ENCODE results near the gene SWSAP1. TPM values are rescaled to one million over a fixed set of nuclear protein-coding genes. Genes with fewer than 3 reads are reported as not detected.

SWSAP1 gene
- total RNA-seq, 1 experiment from 2014 or later = 3.0 TPM

DNA sequence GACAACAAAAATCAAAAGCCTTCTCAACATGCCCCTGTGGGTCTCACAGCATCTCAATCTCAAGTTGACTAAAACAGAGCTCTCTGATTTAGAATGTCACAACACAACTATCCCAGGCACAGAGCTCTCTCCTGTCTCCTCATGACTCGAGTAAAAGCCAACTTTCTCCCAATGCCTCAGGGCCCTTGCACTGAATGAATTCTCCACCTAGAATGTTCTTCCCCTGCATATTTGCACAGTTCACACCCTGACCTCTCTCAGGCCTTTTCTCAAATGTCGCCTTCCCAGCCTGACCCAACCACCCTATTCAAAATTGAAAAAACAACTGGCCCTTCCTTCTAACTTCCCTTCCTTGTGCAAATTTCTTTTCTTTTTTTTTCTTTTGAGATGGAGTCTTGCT, 3.7 kb upstream of the SWSAP1 start:
- Mint-ChIP-seq H3K36me3 (peaks cover 3% of the 10 kb centered on the region; the same call in 1 of the 2 replicates), H3K4me3 (no peak overlapping the region), H3K27ac (no peak overlapping the region), H3K9me3 (no peaks in the 10 kb centered on the region), H3K27me3 (ENCODE audit: low read depth) (no peaks in the 10 kb centered on the region), H3K4me1 (peaks cover 4% of the 10 kb centered on the region; the same call in 1 of the 2 replicates)
- no peak for TF ChIP-seq IRF2 (CRISPR knock-in tag; IDR thresholded peaks at IDR 0.05; ENCODE audit: borderline replicate concordance, low read depth)
- no peak for TF ChIP-seq JUN (CRISPR knock-in tag; IDR thresholded peaks at IDR 0.05)
- no peak for TF ChIP-seq GTF2I (CRISPR knock-in tag; conservative IDR thresholded peaks at IDR 0.05)
- TF ChIP-seq, protein P1, sequence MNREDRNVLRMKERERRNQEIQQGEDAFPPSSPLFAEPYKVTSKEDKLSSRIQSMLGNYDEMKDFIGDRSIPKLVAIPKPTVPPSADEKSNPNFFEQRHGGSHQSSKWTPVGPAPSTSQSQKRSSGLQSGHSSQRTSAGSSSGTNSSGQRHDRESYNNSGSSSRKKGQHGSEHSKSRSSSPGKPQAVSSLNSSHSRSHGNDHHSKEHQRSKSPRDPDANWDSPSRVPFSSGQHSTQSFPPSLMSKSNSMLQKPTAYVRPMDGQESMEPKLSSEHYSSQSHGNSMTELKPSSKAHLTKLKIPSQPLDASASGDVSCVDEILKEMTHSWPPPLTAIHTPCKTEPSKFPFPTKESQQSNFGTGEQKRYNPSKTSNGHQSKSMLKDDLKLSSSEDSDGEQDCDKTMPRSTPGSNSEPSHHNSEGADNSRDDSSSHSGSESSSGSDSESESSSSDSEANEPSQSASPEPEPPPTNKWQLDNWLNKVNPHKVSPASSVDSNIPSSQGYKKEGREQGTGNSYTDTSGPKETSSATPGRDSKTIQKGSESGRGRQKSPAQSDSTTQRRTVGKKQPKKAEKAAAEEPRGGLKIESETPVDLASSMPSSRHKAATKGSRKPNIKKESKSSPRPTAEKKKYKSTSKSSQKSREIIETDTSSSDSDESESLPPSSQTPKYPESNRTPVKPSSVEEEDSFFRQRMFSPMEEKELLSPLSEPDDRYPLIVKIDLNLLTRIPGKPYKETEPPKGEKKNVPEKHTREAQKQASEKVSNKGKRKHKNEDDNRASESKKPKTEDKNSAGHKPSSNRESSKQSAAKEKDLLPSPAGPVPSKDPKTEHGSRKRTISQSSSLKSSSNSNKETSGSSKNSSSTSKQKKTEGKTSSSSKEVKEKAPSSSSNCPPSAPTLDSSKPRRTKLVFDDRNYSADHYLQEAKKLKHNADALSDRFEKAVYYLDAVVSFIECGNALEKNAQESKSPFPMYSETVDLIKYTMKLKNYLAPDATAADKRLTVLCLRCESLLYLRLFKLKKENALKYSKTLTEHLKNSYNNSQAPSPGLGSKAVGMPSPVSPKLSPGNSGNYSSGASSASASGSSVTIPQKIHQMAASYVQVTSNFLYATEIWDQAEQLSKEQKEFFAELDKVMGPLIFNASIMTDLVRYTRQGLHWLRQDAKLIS (CRISPR knock-in tag; IDR thresholded peaks at IDR 0.05; ENCODE audit: borderline replicate concordance) = no peak
- TF ChIP-seq, protein P2, sequence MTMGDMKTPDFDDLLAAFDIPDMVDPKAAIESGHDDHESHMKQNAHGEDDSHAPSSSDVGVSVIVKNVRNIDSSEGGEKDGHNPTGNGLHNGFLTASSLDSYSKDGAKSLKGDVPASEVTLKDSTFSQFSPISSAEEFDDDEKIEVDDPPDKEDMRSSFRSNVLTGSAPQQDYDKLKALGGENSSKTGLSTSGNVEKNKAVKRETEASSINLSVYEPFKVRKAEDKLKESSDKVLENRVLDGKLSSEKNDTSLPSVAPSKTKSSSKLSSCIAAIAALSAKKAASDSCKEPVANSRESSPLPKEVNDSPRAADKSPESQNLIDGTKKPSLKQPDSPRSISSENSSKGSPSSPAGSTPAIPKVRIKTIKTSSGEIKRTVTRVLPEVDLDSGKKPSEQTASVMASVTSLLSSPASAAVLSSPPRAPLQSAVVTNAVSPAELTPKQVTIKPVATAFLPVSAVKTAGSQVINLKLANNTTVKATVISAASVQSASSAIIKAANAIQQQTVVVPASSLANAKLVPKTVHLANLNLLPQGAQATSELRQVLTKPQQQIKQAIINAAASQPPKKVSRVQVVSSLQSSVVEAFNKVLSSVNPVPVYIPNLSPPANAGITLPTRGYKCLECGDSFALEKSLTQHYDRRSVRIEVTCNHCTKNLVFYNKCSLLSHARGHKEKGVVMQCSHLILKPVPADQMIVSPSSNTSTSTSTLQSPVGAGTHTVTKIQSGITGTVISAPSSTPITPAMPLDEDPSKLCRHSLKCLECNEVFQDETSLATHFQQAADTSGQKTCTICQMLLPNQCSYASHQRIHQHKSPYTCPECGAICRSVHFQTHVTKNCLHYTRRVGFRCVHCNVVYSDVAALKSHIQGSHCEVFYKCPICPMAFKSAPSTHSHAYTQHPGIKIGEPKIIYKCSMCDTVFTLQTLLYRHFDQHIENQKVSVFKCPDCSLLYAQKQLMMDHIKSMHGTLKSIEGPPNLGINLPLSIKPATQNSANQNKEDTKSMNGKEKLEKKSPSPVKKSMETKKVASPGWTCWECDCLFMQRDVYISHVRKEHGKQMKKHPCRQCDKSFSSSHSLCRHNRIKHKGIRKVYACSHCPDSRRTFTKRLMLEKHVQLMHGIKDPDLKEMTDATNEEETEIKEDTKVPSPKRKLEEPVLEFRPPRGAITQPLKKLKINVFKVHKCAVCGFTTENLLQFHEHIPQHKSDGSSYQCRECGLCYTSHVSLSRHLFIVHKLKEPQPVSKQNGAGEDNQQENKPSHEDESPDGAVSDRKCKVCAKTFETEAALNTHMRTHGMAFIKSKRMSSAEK (CRISPR knock-in tag; IDR thresholded peaks at IDR 0.05; ENCODE audit: borderline replicate concordance) = no peak
- TF ChIP-seq, protein P3, sequence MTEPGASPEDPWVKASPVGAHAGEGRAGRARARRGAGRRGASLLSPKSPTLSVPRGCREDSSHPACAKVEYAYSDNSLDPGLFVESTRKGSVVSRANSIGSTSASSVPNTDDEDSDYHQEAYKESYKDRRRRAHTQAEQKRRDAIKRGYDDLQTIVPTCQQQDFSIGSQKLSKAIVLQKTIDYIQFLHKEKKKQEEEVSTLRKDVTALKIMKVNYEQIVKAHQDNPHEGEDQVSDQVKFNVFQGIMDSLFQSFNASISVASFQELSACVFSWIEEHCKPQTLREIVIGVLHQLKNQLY (CRISPR knock-in tag; IDR thresholded peaks at IDR 0.05) = no peak
- TF ChIP-seq TCF7 (CRISPR knock-in tag; IDR thresholded peaks at IDR 0.05; ENCODE audit: low read depth) = no peak
- no peak for TF ChIP-seq HMGA2 (CRISPR knock-in tag; IDR thresholded peaks at IDR 0.05)
- TF ChIP-seq, protein P4, sequence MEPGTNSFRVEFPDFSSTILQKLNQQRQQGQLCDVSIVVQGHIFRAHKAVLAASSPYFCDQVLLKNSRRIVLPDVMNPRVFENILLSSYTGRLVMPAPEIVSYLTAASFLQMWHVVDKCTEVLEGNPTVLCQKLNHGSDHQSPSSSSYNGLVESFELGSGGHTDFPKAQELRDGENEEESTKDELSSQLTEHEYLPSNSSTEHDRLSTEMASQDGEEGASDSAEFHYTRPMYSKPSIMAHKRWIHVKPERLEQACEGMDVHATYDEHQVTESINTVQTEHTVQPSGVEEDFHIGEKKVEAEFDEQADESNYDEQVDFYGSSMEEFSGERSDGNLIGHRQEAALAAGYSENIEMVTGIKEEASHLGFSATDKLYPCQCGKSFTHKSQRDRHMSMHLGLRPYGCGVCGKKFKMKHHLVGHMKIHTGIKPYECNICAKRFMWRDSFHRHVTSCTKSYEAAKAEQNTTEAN (CRISPR knock-in tag; IDR thresholded peaks at IDR 0.05) = no peak
- TF ChIP-seq, protein P5, sequence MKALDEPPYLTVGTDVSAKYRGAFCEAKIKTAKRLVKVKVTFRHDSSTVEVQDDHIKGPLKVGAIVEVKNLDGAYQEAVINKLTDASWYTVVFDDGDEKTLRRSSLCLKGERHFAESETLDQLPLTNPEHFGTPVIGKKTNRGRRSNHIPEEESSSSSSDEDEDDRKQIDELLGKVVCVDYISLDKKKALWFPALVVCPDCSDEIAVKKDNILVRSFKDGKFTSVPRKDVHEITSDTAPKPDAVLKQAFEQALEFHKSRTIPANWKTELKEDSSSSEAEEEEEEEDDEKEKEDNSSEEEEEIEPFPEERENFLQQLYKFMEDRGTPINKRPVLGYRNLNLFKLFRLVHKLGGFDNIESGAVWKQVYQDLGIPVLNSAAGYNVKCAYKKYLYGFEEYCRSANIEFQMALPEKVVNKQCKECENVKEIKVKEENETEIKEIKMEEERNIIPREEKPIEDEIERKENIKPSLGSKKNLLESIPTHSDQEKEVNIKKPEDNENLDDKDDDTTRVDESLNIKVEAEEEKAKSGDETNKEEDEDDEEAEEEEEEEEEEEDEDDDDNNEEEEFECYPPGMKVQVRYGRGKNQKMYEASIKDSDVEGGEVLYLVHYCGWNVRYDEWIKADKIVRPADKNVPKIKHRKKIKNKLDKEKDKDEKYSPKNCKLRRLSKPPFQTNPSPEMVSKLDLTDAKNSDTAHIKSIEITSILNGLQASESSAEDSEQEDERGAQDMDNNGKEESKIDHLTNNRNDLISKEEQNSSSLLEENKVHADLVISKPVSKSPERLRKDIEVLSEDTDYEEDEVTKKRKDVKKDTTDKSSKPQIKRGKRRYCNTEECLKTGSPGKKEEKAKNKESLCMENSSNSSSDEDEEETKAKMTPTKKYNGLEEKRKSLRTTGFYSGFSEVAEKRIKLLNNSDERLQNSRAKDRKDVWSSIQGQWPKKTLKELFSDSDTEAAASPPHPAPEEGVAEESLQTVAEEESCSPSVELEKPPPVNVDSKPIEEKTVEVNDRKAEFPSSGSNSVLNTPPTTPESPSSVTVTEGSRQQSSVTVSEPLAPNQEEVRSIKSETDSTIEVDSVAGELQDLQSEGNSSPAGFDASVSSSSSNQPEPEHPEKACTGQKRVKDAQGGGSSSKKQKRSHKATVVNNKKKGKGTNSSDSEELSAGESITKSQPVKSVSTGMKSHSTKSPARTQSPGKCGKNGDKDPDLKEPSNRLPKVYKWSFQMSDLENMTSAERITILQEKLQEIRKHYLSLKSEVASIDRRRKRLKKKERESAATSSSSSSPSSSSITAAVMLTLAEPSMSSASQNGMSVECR (CRISPR knock-in tag; IDR thresholded peaks at IDR 0.05; ENCODE audit: borderline replicate concordance) = no peak
- no peak for TF ChIP-seq TP53 (CRISPR knock-in tag; IDR thresholded peaks at IDR 0.05)
- TF ChIP-seq, protein P6, sequence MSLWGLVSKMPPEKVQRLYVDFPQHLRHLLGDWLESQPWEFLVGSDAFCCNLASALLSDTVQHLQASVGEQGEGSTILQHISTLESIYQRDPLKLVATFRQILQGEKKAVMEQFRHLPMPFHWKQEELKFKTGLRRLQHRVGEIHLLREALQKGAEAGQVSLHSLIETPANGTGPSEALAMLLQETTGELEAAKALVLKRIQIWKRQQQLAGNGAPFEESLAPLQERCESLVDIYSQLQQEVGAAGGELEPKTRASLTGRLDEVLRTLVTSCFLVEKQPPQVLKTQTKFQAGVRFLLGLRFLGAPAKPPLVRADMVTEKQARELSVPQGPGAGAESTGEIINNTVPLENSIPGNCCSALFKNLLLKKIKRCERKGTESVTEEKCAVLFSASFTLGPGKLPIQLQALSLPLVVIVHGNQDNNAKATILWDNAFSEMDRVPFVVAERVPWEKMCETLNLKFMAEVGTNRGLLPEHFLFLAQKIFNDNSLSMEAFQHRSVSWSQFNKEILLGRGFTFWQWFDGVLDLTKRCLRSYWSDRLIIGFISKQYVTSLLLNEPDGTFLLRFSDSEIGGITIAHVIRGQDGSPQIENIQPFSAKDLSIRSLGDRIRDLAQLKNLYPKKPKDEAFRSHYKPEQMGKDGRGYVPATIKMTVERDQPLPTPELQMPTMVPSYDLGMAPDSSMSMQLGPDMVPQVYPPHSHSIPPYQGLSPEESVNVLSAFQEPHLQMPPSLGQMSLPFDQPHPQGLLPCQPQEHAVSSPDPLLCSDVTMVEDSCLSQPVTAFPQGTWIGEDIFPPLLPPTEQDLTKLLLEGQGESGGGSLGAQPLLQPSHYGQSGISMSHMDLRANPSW (CRISPR knock-in tag; conservative IDR thresholded peaks at IDR 0.05; ENCODE audit: low read depth) = no peak
- TF ChIP-seq FOXJ3 (CRISPR knock-in tag; IDR thresholded peaks at IDR 0.05; ENCODE audit: borderline replicate concordance) = no peak
- no peak for TF ChIP-seq ZBTB21 (CRISPR knock-in tag; IDR thresholded peaks at IDR 0.05; ENCODE audit: borderline replicate concordance)
- TF ChIP-seq, protein P7, sequence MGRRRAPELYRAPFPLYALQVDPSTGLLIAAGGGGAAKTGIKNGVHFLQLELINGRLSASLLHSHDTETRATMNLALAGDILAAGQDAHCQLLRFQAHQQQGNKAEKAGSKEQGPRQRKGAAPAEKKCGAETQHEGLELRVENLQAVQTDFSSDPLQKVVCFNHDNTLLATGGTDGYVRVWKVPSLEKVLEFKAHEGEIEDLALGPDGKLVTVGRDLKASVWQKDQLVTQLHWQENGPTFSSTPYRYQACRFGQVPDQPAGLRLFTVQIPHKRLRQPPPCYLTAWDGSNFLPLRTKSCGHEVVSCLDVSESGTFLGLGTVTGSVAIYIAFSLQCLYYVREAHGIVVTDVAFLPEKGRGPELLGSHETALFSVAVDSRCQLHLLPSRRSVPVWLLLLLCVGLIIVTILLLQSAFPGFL (CRISPR knock-in tag; IDR thresholded peaks at IDR 0.05; ENCODE audit: borderline replicate concordance) = no peak
- no peak for TF ChIP-seq ETV6 (CRISPR knock-in tag; IDR thresholded peaks at IDR 0.05)
- no peak for TF ChIP-seq ESRRA (CRISPR knock-in tag; IDR thresholded peaks at IDR 0.05; ENCODE audit: borderline replicate concordance)
- no peak for TF ChIP-seq JAZF1 (CRISPR knock-in tag; IDR thresholded peaks at IDR 0.05)
- TF ChIP-seq TEAD4 (CRISPR knock-in tag; IDR thresholded peaks at IDR 0.05) = no peak
- no peak for DNase-seq (ENCODE audit: low spot score)
- ChIA-PET POLR2A (no interaction called here), CTCF (interaction anchor here (1.2 to 4.0 kb wide), 5 partner anchors 9 to 143 kb away, joined by 3 to 22 read pairs (median 10); no protein-coding TSS in a partner anchor)
- ATAC-seq = no peak

Data from WTC11 (cell line).